H9 (cell line): ENCODE measurements around the gene DPP6. TPM values are rescaled to one million over a fixed set of nuclear protein-coding genes. Genes with fewer than 3 reads are reported as not detected.

Experiments
- DNase-seq: peaks from one replicate; pipeline ENCODE4 v3.0.0-alpha.2; 2017
- H2AFZ ChIP-seq: one replicate; pipeline ENCODE4 v1.6.1; 2013; ENCODE audit warnings: mild to moderate bottlenecking, low read length, control low read depth, moderate library complexity
- H2AK5ac ChIP-seq: 2 replicates; pipeline ENCODE4 v1.6.1; 2013; ENCODE audit warnings: low read length, control low read depth, mixed read lengths; ENCODE audit not compliant: insufficient read length
- H2BK120ac ChIP-seq: one replicate; pipeline ENCODE4 v1.6.1; 2013; ENCODE audit warnings: low read depth, mild to moderate bottlenecking, low read length, control low read depth, inconsistent platforms; ENCODE audit not compliant: poor library complexity, severe bottlenecking
- H2BK12ac ChIP-seq: 2 replicates; pipeline ENCODE4 v1.6.1; 2013; ENCODE audit warnings: low read length, control low read depth, mixed read lengths, low read depth; ENCODE audit not compliant: insufficient read length
- H2BK15ac ChIP-seq: 2 replicates; pipeline ENCODE4 v1.6.1; 2013; ENCODE audit warnings: low read depth, low read length, control low read depth
- H2BK20ac ChIP-seq: one replicate; pipeline ENCODE4 v1.6.1; 2013; ENCODE audit warnings: low read depth, mild to moderate bottlenecking, low read length, control low read depth, inconsistent platforms; ENCODE audit not compliant: poor library complexity, severe bottlenecking
- H2BK5ac ChIP-seq: 2 replicates; pipeline ENCODE4 v1.6.1; 2013; ENCODE audit warnings: low read length, control low read depth, mixed read lengths; ENCODE audit not compliant: insufficient read length
- H3K14ac ChIP-seq: 2 replicates; pipeline ENCODE4 v1.6.1; 2013; ENCODE audit warnings: low read length, control low read depth; ENCODE audit not compliant: insufficient read depth
- H3K18ac ChIP-seq: 2 replicates; pipeline ENCODE4 v1.6.1; 2013; ENCODE audit warnings: low read depth, mild to moderate bottlenecking, mixed read lengths, low read length, control low read depth; ENCODE audit not compliant: insufficient read length
- H3K23ac ChIP-seq: 2 replicates; pipeline ENCODE4 v1.6.1; 2013; ENCODE audit warnings: low read length, control low read depth, mixed read lengths, low read depth; ENCODE audit not compliant: insufficient read length
- H3K23me2 ChIP-seq: 2 replicates; pipeline ENCODE4 v1.6.1; 2013; ENCODE audit warnings: low read depth, mild to moderate bottlenecking, mixed read lengths, low read length, control low read depth; ENCODE audit not compliant: insufficient read length, poor library complexity, severe bottlenecking
- H3K27ac ChIP-seq: 2 replicates; pipeline ENCODE4 v1.5.1; 2013; ENCODE audit warnings: low read length, control low read depth, mixed read lengths, low read depth; ENCODE audit not compliant: insufficient read length
- H3K27me3 ChIP-seq: 2 replicates; pipeline ENCODE4 v1.6.1; 2013; ENCODE audit warnings: low read length, control low read depth, inconsistent platforms; ENCODE audit not compliant: insufficient read depth
- H3K4ac ChIP-seq: 2 replicates; pipeline ENCODE4 v1.6.1; 2013; ENCODE audit warnings: low read depth, mild to moderate bottlenecking, control low read depth, inconsistent platforms, low read length, moderate library complexity
- H3K4me1 ChIP-seq: 2 replicates; pipeline ENCODE4 v1.6.1; 2013; ENCODE audit warnings: low read length, control low read depth, inconsistent platforms; ENCODE audit not compliant: insufficient read depth
- H3K4me2 ChIP-seq: 2 replicates; pipeline ENCODE4 v1.6.1; 2013; ENCODE audit warnings: low read length, control low read depth, mixed read lengths; ENCODE audit not compliant: insufficient read length, insufficient read depth
- H3K56ac ChIP-seq: 2 replicates; pipeline ENCODE4 v1.6.1; 2013; ENCODE audit warnings: low read depth, mild to moderate bottlenecking, mixed read lengths, low read length, control low read depth; ENCODE audit not compliant: insufficient read length
- H3K79me1 ChIP-seq: 2 replicates; pipeline ENCODE4 v1.6.1; 2013; ENCODE audit warnings: low read depth, mild to moderate bottlenecking, moderate library complexity, low read length, control low read depth, inconsistent platforms; ENCODE audit not compliant: insufficient read depth, poor library complexity, severe bottlenecking
- H3K79me2 ChIP-seq: 2 replicates; pipeline ENCODE4 v1.6.1; 2013; ENCODE audit warnings: low read length, control low read depth, inconsistent platforms; ENCODE audit not compliant: insufficient read depth
- H3K9ac ChIP-seq: 2 replicates; pipeline ENCODE4 v1.6.1; 2013; ENCODE audit warnings: low read length, control low read depth, mixed read lengths; ENCODE audit not compliant: insufficient read length; ENCODE audit errors: extremely low read depth
- H3K9me3 ChIP-seq: one replicate; pipeline ENCODE4 v1.6.1; 2013; ENCODE audit warnings: low read depth, low read length, inconsistent platforms; ENCODE audit not compliant: control insufficient read depth
- H3T11ph ChIP-seq: one replicate; pipeline ENCODE4 v1.6.1; 2013; ENCODE audit warnings: mild to moderate bottlenecking, low read length, control low read depth, inconsistent platforms
- H4K20me1 ChIP-seq: one replicate; pipeline ENCODE4 v1.6.1; 2013; ENCODE audit not compliant: control insufficient read depth, insufficient read length, insufficient read depth
- H4K5ac ChIP-seq: 2 replicates; pipeline ENCODE4 v1.6.1; 2013; ENCODE audit warnings: low read depth, mild to moderate bottlenecking, mixed read lengths, low read length, control low read depth; ENCODE audit not compliant: insufficient read length
- H4K8ac ChIP-seq: replicated peaks from 2 replicates; pipeline ENCODE4 v1.6.1; 2013; ENCODE audit warnings: low read length, control low read depth, mixed read lengths, low read depth; ENCODE audit not compliant: insufficient read length
- H4K91ac ChIP-seq: 2 replicates; pipeline ENCODE4 v1.6.1; 2013; ENCODE audit warnings: low read depth, mild to moderate bottlenecking, moderate library complexity, mixed read lengths, low read length, control low read depth; ENCODE audit not compliant: insufficient read length
- H3K27ac Mint-ChIP-seq, 3 experiments: 2 replicates in 2 of 3; 3 replicates in 1 of 3; pipeline ENCODE4 v1.8.0; 2020 to 2021; ENCODE audit warnings: mixed read lengths in 3 of 3, mild to moderate bottlenecking in 1 of 3, moderate library complexity in 1 of 3
- H3K27me3 Mint-ChIP-seq: 2 replicates; pipeline ENCODE4 v1.8.0; 2021; ENCODE audit warnings: low read depth, mild to moderate bottlenecking, moderate library complexity, mixed read lengths
- H3K36me3 Mint-ChIP-seq, 3 experiments: 2 replicates in 2 of 3; 3 replicates in 1 of 3; pipeline ENCODE4 v1.8.0; 2020 to 2021; ENCODE audit warnings: low read depth in 3 of 3, mixed read lengths in 3 of 3; ENCODE audit not compliant: insufficient read depth in 1 of 3
- H3K4me1 Mint-ChIP-seq, 2 experiments: 2 replicates each; pipeline ENCODE4 v1.8.0; 2020; ENCODE audit warnings: mixed read lengths in 2 of 2
- H3K4me3 Mint-ChIP-seq, 2 experiments: 2 replicates in 1 of 2; 3 replicates in 1 of 2; pipeline ENCODE4 v1.8.0; 2020 to 2021; ENCODE audit warnings: mild to moderate bottlenecking in 2 of 2, mixed read lengths in 2 of 2, moderate library complexity in 1 of 2
- H3K9me3 Mint-ChIP-seq, 2 experiments: 2 replicates in 1 of 2; 3 replicates in 1 of 2; pipeline ENCODE4 v1.8.0; 2020; ENCODE audit warnings: mild to moderate bottlenecking in 2 of 2, mixed read lengths in 2 of 2, moderate library complexity in 1 of 2
- CTCF ChIP-seq: fragments of 200-600 bp; sonication (generic); conservative IDR thresholded peaks from 3 replicates; pipeline ENCODE4 v1.8.0; 2021; ENCODE audit warnings: antibody characterized with exemption, mild to moderate bottlenecking
- WGBS: extraction: QIAGEN DNeasy Blood & Tissue Kit; methylation state at CpG from one replicate; pipeline ENCODE4 v1.1.7; 2013; ENCODE audit warnings: missing lambda C conversion rate, low lambda C conversion rate, mixed read lengths; ENCODE audit not compliant: insufficient read length; ENCODE audit errors: extremely low coverage; 5-methylcytosine and 5-hydroxymethylcytosine counted together
- total RNA-seq: library from RNA; stranded (reverse); gene quantifications from 2 replicates; pipeline ENCODE4 v1.2.1, GENCODE V29; 2021

The DPP6 gene
- total RNA-seq, 1 experiment from 2014 or later: 4.5 TPM

DNA sequence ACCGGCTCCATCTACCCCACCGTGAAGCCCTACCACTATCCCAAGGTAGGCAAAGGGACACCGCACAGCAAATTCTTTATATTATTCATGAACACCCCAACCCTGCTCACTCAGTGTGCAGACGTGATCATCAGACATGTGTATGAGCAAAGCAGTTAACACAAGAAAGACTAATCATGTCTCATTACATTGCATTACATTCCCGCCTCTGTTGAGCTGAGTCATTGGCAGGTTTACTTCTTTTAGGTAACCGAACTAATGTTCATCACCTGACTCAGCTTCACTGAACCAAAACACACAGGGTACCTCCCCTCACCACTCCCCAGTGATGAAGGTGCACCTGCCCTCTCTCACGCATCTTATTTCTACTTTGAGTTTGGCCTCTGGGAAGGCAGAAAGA is 717.3 kb downstream of the DPP6 start:
- Histone ChIP-seq H3K14ac (no peak overlapping the region), H3K56ac (no peak overlapping the region), H2BK12ac (no peak overlapping the region), H3K79me1 (no peaks in the 10 kb centered on the region), H2AK5ac (no peak overlapping the region), H3K23ac (no peak overlapping the region), H3K9me3 (no peaks in the 10 kb centered on the region), H2BK120ac (no peak overlapping the region), H3K4me1 (peaks cover 10% of the 10 kb centered on the region), H3K27ac (no peak overlapping the region), H3K4ac (no peak overlapping the region), H3K4me2 (no peak overlapping the region), H3K27me3 (no peaks in the 10 kb centered on the region), H2AFZ (no peak overlapping the region), H4K91ac (no peak overlapping the region), H4K5ac (no peak overlapping the region), H2BK20ac (no peak overlapping the region), H3K9ac (no peak overlapping the region), H2BK5ac (no peak overlapping the region), H3K23me2 (no peaks in the 10 kb centered on the region), H3K18ac (no peak overlapping the region), H3T11ph (no peak overlapping the region), H3K79me2 (no peaks in the 10 kb centered on the region), H4K8ac (no peak overlapping the region), H2BK15ac (no peak overlapping the region), H4K20me1 (no peaks in the 10 kb centered on the region)
- H3K27ac Mint-ChIP-seq: no peak overlapping the region
- H3K27me3 Mint-ChIP-seq: peaks cover 3% of the 10 kb centered on the region; the same call in 1 of the 2 replicates
- peaks cover 0 to 2% of the 10 kb centered on the region in 2 experiments; a peak in 2 of 5 replicates for H3K9me3 Mint-ChIP-seq
- no peak for TF ChIP-seq CTCF
- DNase-seq: no peak
- WGBS: no CpG with 5 or more reads among the region's 7 CpGs
- peaks cover 5 to 7% (median 6%) of the 10 kb centered on the region in 3 experiments; a peak in 5 of 7 replicates for H3K36me3 Mint-ChIP-seq
- no peak overlapping the region for H3K4me3 Mint-ChIP-seq
- H3K4me1 Mint-ChIP-seq: peaks cover 27 to 28% of the 10 kb centered on the region in 2 experiments
